Kidney (tissue), 14 donors: ENCODE data around the gene NXPH1. TPM values are rescaled to one million over a fixed set of nuclear protein-coding genes. Genes with fewer than 3 reads are reported as not detected.

Source experiments
- DNase-seq, 5 donors: peaks; one replicate each; pipeline ENCODE4 v3.0.0-alpha.2; 2013 to 2020
- FAIRE-seq: peaks from 2 replicates; lab custom pipeline; 2012; peaks lifted over from hg19 to GRCh38; lab: Jason Lieb, UNC
- H3K27ac ChIP-seq, 2 donors: one replicate each; pipeline ENCODE4 v1.7.0; 2013; ENCODE audit warnings: low read depth in 2 of 2, low read length in 2 of 2, inconsistent platforms in 1 of 2
- H3K27me3 ChIP-seq: one replicate; pipeline ENCODE4 v1.7.1; 2013; ENCODE audit warnings: low read length, inconsistent platforms; ENCODE audit not compliant: control insufficient read depth, insufficient read depth
- H3K36me3 ChIP-seq, 3 donors: one replicate each; pipeline versions ENCODE4 v1.7.0 to v1.7.1; 2013; ENCODE audit warnings: low read length in 3 of 3, control low read depth in 1 of 3, inconsistent platforms in 1 of 3; ENCODE audit not compliant: insufficient read depth in 3 of 3, control insufficient read depth in 2 of 3
- H3K4me1 ChIP-seq, 3 donors: one replicate each; pipeline versions ENCODE4 v1.7.0 to v1.7.1; 2013; ENCODE audit warnings: low read length in 3 of 3, inconsistent platforms in 1 of 3, low read depth in 1 of 3; ENCODE audit not compliant: control insufficient read depth in 2 of 3, insufficient read depth in 2 of 3
- H3K4me3 ChIP-seq, 3 donors: one replicate each; pipeline versions ENCODE4 v1.7.0 to v1.8.1; 2013; ENCODE audit warnings: low read length in 3 of 3, control low read depth in 1 of 3, inconsistent platforms in 1 of 3
- H3K9ac ChIP-seq, 3 donors: one replicate each; pipeline versions ENCODE4 v1.7.0 to v1.7.1; 2013; ENCODE audit warnings: low read length in 3 of 3, control low read depth in 1 of 3, inconsistent platforms in 1 of 3
- H3K9me3 ChIP-seq, 3 donors: one replicate each; pipeline versions ENCODE4 v1.7.0 to v1.7.1; 2013; ENCODE audit warnings: low read length in 3 of 3, control low read depth in 1 of 3, inconsistent platforms in 1 of 3; ENCODE audit not compliant: control insufficient read depth in 2 of 3, insufficient read depth in 1 of 3
- intact Hi-C: fragments of 100-400 bp; cut with DNase I; formaldehyde crosslinking; loops from one replicate; pipeline ENCODE4 v1.11.1; 2022
- polyA plus RNA-seq: library from polyadenylated mRNA; stranded (reverse); fragments of 350-450 nt; fragmentation: Illumina TruSeq; extraction: RNeasy Lipid Tissue Mini Kit (QIAGEN cat#74804); gene quantifications from one replicate; pipeline ENCODE4 v1.2.3, GENCODE V29; 2014; ENCODE audit warnings: low read depth, low replicate concordance; ENCODE audit not compliant: insufficient read depth
- total RNA-seq: library from RNA; stranded (reverse); fragmentation: NEBNext Ultra II Directional; extraction: Animal tissue kit (Norgen Biotek cat#: 25700); gene quantifications from one replicate; pipeline ENCODE4 v1.2.1, GENCODE V29; 2021
- TF ChIP-seq, protein P1 (sequence below): IDR thresholded peaks from 3 replicates; pipeline ENCODE4 v1.5.1; 2012; ENCODE audit warnings: mild to moderate bottlenecking, moderate library complexity, borderline replicate concordance; ENCODE audit not compliant: insufficient read depth; ENCODE audit errors: extremely low read depth
- donor health status: control.
- donor health status: control.
- donor health status: control.
- donor health status: control.
- donor health status: control.
- donor health status: DM: yes; HTN: yes; CAD: no.
- donor health status: Normal renal cell carcinoma (clear cell type).

NXPH1 gene
- total and polyA plus RNA-seq, 2 donors from 2014 or later: not detected

DNA sequence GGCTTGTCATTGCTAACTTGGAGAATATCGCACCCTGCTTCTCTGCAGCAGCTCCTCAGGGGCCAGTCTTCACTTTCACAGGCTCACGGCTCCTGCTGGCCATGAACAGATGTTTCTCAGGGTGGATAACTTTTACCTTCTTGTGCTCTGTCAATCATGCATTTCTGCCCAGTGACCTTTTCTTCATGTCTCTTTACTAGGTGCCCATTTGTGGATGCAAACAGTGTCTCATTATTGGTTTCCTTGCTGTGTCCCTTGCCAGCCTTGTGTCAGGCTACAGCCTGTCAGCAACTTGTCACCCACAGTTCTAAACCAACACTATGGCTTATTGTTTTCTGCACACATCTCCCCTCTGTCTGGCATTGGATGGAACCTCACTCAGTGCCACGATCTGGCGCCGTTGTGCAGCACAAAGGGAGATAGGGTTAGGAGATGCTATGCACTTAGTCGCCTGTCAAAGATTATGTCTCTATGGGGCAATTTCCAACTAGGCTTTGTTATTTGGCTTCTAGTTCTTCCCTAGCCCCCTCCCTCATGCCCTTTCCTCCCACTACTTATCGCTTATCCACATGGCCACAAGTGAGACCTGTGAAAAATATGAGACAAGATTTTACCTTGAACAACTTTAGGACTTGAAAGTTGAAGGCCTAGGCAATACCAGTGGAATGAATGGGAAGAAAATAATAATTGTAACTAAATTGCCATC is 45.7 kb upstream of the NXPH1 start:
- H3K27ac ChIP-seq: no peak overlapping the region
- TF ChIP-seq, protein P1, sequence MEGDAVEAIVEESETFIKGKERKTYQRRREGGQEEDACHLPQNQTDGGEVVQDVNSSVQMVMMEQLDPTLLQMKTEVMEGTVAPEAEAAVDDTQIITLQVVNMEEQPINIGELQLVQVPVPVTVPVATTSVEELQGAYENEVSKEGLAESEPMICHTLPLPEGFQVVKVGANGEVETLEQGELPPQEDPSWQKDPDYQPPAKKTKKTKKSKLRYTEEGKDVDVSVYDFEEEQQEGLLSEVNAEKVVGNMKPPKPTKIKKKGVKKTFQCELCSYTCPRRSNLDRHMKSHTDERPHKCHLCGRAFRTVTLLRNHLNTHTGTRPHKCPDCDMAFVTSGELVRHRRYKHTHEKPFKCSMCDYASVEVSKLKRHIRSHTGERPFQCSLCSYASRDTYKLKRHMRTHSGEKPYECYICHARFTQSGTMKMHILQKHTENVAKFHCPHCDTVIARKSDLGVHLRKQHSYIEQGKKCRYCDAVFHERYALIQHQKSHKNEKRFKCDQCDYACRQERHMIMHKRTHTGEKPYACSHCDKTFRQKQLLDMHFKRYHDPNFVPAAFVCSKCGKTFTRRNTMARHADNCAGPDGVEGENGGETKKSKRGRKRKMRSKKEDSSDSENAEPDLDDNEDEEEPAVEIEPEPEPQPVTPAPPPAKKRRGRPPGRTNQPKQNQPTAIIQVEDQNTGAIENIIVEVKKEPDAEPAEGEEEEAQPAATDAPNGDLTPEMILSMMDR: no peak
- no peak overlapping the region for H3K4me3 ChIP-seq
- H3K9me3 ChIP-seq: no peaks in the 10 kb centered on the region
- no peaks in the 10 kb centered on the region for H3K27me3 ChIP-seq
- FAIRE-seq: no peak
- DNase-seq: peak in 1 of 5 donors; percentile 55
- H3K36me3 ChIP-seq: no peaks in the 10 kb centered on the region
- H3K9ac ChIP-seq: no peak overlapping the region
- H3K4me1 ChIP-seq: no peaks in the 10 kb centered on the region
- intact Hi-C loops: no loop called here

DNA sequence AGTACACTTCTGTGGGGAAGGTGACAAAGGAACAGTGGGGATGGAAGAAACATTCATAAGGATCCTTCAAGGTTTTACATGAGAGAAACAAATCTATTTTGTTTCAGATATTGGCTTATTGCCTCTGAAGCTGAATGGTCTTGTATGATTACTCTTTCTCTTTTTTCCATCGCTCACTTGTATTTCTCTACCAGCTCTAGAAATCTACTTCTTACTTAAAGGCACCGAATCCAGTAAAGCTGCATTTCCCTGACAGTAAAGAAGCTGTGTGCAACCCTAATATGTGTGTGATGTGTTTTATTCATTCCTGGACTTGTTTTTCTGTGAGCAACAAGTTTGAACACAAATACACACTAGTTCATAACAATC is 45.2 kb upstream of the NXPH1 start:
- no peak for FAIRE-seq
- TF ChIP-seq, protein P1: no peak
- Histone ChIP-seq H3K27ac (no peak overlapping the region), H3K4me1 (no peaks in the 10 kb centered on the region), H3K36me3 (no peaks in the 10 kb centered on the region), H3K4me3 (no peak overlapping the region), H3K9me3 (no peaks in the 10 kb centered on the region), H3K27me3 (no peaks in the 10 kb centered on the region), H3K9ac (no peak overlapping the region)
- intact Hi-C loops: no loop called here
- no peak for DNase-seq

DNA sequence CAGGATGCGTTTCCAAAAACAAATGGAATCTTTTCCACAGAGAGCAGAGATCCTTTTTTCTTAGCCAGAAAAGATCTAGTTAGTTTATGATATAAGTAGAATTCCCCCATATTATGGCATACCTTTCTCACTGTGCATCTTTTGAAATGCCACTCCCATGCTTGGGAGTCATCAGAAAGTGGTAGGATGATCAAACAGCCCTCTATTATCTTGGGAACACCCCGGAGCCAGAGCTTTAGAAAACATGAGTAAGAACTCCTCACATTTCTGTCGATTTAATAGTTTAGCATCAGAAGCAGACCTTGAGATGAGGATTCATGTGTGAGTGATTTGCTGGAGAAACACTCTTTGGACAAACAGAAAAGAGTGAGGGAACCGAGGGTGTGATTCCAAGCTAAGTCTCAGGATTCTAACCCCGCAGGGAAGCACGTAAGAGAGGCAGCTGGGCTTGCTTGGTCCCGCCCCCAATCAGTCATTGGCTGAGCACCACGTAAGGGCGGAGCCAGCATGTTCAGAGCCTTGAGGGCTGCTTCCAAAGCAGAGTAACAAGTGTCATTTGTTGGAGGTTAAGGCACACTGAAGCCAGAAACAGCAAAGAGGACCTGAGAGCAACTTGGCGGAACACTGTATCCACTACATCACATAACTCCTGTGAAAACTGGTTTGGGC is 43.7 kb upstream of the NXPH1 start:
- FAIRE-seq (no peak), DNase-seq (peak in 4 of 5 donors; percentile 45 to 65 (median 50))
- Histone ChIP-seq H3K4me3 (no peak overlapping the region), H3K27ac (no peak overlapping the region), H3K36me3 (no peaks in the 10 kb centered on the region), H3K27me3 (no peaks in the 10 kb centered on the region), H3K9me3 (no peaks in the 10 kb centered on the region), H3K9ac (no peak overlapping the region), H3K4me1 (no peaks in the 10 kb centered on the region)
- TF ChIP-seq, protein P1: no peak
- intact Hi-C loops: no loop called here
